Endothelial cell of umbilical vein (primary cell): ENCODE measurements around the gene SZT2. TPM values are rescaled to one million over a fixed set of nuclear protein-coding genes. Genes with fewer than 3 reads are reported as not detected.

ENCODE experiments used
- BruUV-seq: library from RNA; stranded (reverse); fragments of 400-500 nt; replicated peaks from 2 replicates; lab custom pipeline; 2021; lab: Mats Ljungman, UMichigan
- CTCF ChIA-PET: fragments of 300-600, 350-600 bp; sonication (Branson Sonifier 250); formaldehyde crosslinking; loops from one replicate; lab custom pipeline; 2021; ENCODE audit warnings: antibody characterized with exemption, inconsistent platforms; lab: Charles Lee
- POLR2A ChIA-PET: fragments of 300-600, 350-600 bp; sonication (Branson Sonifier 250); formaldehyde crosslinking; loops from one replicate; lab custom pipeline; 2021; ENCODE audit warnings: antibody characterized with exemption, inconsistent platforms; lab: Charles Lee
- DNase-seq: peaks from one replicate; pipeline ENCODE4 v3.0.0-alpha.2; 2011; ENCODE audit warnings: low read depth, low spot score
- FAIRE-seq: peaks from 2 replicates; lab custom pipeline; 2011; peaks lifted over from hg19 to GRCh38; lab: Jason Lieb, UNC
- H2AFZ ChIP-seq: 2 replicates; pipeline ENCODE4 v1.6.0; 2012; ENCODE audit warnings: low read depth, low read length, control low read depth, inconsistent platforms
- H3K27ac ChIP-seq: 2 replicates; pipeline ENCODE4 v1.5.1; 2011; ENCODE audit warnings: low read depth, mild to moderate bottlenecking, control low read depth, low read length, moderate library complexity; ENCODE audit not compliant: insufficient read depth
- H3K27me3 ChIP-seq, 2 experiments: 2 replicates each; pipeline versions ENCODE4 v1.6.0 to v1.6.1; 2011; ENCODE audit warnings: low read length in 2 of 2, mixed read lengths in 1 of 2; ENCODE audit not compliant: control insufficient read depth in 2 of 2, insufficient read depth in 2 of 2
- H3K36me3 ChIP-seq, 2 experiments: 2 replicates in 1 of 2; 3 replicates in 1 of 2; pipeline ENCODE4 v1.5.1; 2011; ENCODE audit warnings: low read length in 2 of 2, mild to moderate bottlenecking in 1 of 2, moderate library complexity in 1 of 2; ENCODE audit not compliant: control insufficient read depth in 2 of 2, insufficient read depth in 2 of 2; ENCODE audit errors: extremely low read depth in 1 of 2
- H3K4me1 ChIP-seq: 3 replicates; pipeline ENCODE4 v1.5.1; 2011; ENCODE audit warnings: mild to moderate bottlenecking, low read length; ENCODE audit not compliant: control insufficient read depth, insufficient read depth; ENCODE audit errors: extremely low read depth
- H3K4me2 ChIP-seq: 2 replicates; pipeline ENCODE4 v1.6.1; 2011; ENCODE audit warnings: low read length, control low read depth, mixed read lengths; ENCODE audit not compliant: insufficient read depth
- H3K4me3 ChIP-seq, 3 experiments: fragments of 200-600 bp in 1 of 3; sonication (generic), shearing (Covaris generic) in 1 of 3; replicated peaks in 1 of 3; 2 replicates each; pipeline ENCODE4 v1.5.1; 2011 to 2016; ENCODE audit warnings: control low read depth in 3 of 3, low read length in 3 of 3, mild to moderate bottlenecking in 2 of 3, inconsistent platforms in 1 of 3, low read depth in 1 of 3, moderate library complexity in 1 of 3; ENCODE audit not compliant: insufficient read depth in 1 of 3
- H3K79me2 ChIP-seq: 2 replicates; pipeline ENCODE4 v1.6.0; 2012; ENCODE audit warnings: low read length, inconsistent platforms; ENCODE audit not compliant: control insufficient read depth, insufficient read depth
- H3K9ac ChIP-seq: replicated peaks from 2 replicates; pipeline ENCODE3; 2011; ENCODE audit warnings: low read length, control low read depth; ENCODE audit not compliant: insufficient read depth; ENCODE audit errors: extremely low read depth
- H3K9me1 ChIP-seq: replicated peaks from 3 replicates; pipeline ENCODE4 v1.6.0; 2011; ENCODE audit warnings: mild to moderate bottlenecking, low read length; ENCODE audit not compliant: control insufficient read depth, insufficient read depth; ENCODE audit errors: extremely low read depth
- H3K9me3 ChIP-seq: replicated peaks from 2 replicates; pipeline ENCODE4 v1.5.1; 2012; ENCODE audit warnings: low read length, inconsistent platforms; ENCODE audit not compliant: control insufficient read depth, insufficient read depth
- H4K20me1 ChIP-seq: replicated peaks from 2 replicates; pipeline ENCODE3; 2011; ENCODE audit warnings: mild to moderate bottlenecking, low read length; ENCODE audit not compliant: control insufficient read depth, insufficient read depth; ENCODE audit errors: extremely low read depth
- EZH2 ChIP-seq: IDR thresholded peaks from 2 replicates; pipeline ENCODE4 v1.6.1; 2012; ENCODE audit warnings: borderline replicate concordance, low read depth, mild to moderate bottlenecking, moderate library complexity, low read length, inconsistent platforms; ENCODE audit not compliant: severe bottlenecking
- FOS ChIP-seq: IDR thresholded peaks from 2 replicates; pipeline ENCODE4 v1.6.1; 2011; ENCODE audit warnings: mild to moderate bottlenecking, low read length, moderate library complexity, borderline replicate concordance; ENCODE audit not compliant: insufficient read depth
- GATA2 ChIP-seq: IDR thresholded peaks from 2 replicates; pipeline ENCODE4 v1.7.0; 2011; ENCODE audit warnings: low read depth, mild to moderate bottlenecking, moderate library complexity, mixed read lengths, low read length; ENCODE audit not compliant: insufficient read length, insufficient read depth
- JUN ChIP-seq: IDR thresholded peaks from 2 replicates; pipeline ENCODE4 v1.6.1; 2011; ENCODE audit warnings: borderline replicate concordance, low read depth; ENCODE audit not compliant: insufficient read length, insufficient read depth
- MYC ChIP-seq: IDR thresholded peaks from one replicate; pipeline ENCODE4 v1.6.1; 2011; ENCODE audit warnings: mild to moderate bottlenecking, low read depth, low read length
- POLR2A ChIP-seq: IDR thresholded peaks from 2 replicates; pipeline ENCODE4 v1.6.1; 2012; ENCODE audit warnings: low read depth, mild to moderate bottlenecking, control low read depth, low read length
- POLR2AphosphoS5 ChIP-seq: IDR thresholded peaks from 2 replicates; pipeline ENCODE4 v1.6.1; 2012; ENCODE audit warnings: low read depth, mild to moderate bottlenecking, control low read depth, low read length, moderate library complexity; ENCODE audit not compliant: insufficient read depth
- dilution Hi-C: fragments of 300-500 bp; cut with MboI; formaldehyde crosslinking; loops from one replicate; pipeline ENCODE4 v1.15.0; 2019; ENCODE audit warnings: low sequenced_read_pairs; ENCODE audit not compliant: extremely low pct_ligation_motif_present
- intact Hi-C: fragments of 100-400 bp; cut with micrococcal nuclease; formaldehyde crosslinking; loops from one replicate; pipeline ENCODE4 v1.10.0; 2022
- polyA plus RNA-seq, 4 experiments: library from polyadenylated mRNA; depleted of rRNA in 3 of 4; stranded (reverse) in 3 of 4; unstranded in 1 of 4; fragments of >200 nt; gene quantifications; 2 replicates each; pipeline versions ENCODE4 v1.2.1 to v1.2.3, GENCODE V29; 2011 to 2012; ENCODE audit warnings: missing spikeins in 1 of 4
- total RNA-seq: library from RNA; stranded (reverse); gene quantifications from 2 replicates; pipeline ENCODE4 v1.2.3, GENCODE V29; 2021
- TF ChIP-seq, protein P1 (sequence below): IDR thresholded peaks from 2 replicates; pipeline ENCODE4 v1.6.1; 2011; ENCODE audit not compliant: insufficient read depth, insufficient read length
- TF ChIP-seq, protein P2 (sequence below), 2 donors: IDR thresholded peaks; 1 replicate in 1 of 2; 2 replicates in 1 of 2; pipeline ENCODE4 v1.5.1; 2011; ENCODE audit warnings: low read length in 2 of 2, mild to moderate bottlenecking in 2 of 2, moderate library complexity in 2 of 2, control low read depth in 1 of 2, inconsistent platforms in 1 of 2, low read depth in 1 of 2; ENCODE audit not compliant: insufficient read depth in 1 of 2; ENCODE audit errors: extremely low read depth in 1 of 2

Gene SZT2
- total and polyA plus RNA-seq, 2 donors (not counting 3 experiments of a cell fraction or from before 2014, with no cell fraction given), result 11.4 to 49.9 TPM

DNA sequence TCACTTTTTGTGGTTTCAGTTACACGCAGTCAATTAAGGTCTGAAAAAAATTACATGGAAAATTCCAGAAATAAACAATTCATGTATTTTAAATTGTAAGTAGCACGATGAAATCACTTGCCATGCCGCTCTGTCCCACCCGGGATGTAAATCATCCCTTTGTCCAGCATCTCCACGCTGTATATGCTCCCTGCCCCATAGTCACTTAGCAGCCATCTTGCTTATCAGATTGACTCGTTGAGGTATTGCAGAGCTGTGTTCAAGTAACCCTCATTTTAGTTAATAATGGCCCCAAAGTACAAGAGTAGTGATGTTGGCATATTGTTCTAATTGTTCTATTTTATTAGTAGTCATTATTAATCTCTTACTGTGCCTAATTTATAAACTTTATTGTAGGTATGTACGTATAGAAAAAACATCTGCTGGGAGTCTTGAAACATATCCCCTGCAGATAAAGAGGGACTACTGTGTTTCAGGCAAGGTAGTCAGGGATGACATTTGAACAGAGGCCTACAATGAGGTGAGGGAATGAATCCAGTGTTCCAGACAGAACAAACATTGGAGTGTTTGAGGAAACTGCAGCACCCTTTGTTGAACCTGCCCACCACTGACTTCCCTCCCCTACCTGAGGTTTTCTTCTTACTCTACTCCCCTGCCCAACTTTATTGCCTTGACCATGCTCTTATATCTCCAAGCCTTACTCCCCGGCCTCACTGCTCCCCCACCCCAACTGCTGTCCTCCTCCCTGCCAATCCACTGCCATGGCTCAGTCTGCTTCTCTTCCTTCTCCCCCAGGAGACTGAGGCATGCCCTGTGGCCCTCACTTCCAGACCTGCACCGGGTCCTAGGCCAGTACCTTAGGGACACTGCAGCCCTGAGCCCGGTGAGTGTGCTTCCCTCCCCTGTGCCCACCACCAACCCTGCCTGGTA lies 38.0 kb upstream of the SZT2 start:
- Histone ChIP-seq H3K9ac (no peak overlapping the region), H3K36me3 (no peaks in the 10 kb centered on the region), H3K27me3 (no peaks in the 10 kb centered on the region), H3K4me2 (no peak overlapping the region), H4K20me1 (no peaks in the 10 kb centered on the region), H3K9me1 (no peaks in the 10 kb centered on the region), H3K4me3 (no peak overlapping the region), H3K9me3 (no peaks in the 10 kb centered on the region), H3K27ac (no peak overlapping the region), H3K79me2 (no peaks in the 10 kb centered on the region), H3K4me1 (peaks cover 3% of the 10 kb centered on the region), H2AFZ (no peak overlapping the region)
- ChIA-PET POLR2A (no interaction called here), CTCF (no interaction called here)
- DNase-seq (no peak), FAIRE-seq (no peak)
- dilution Hi-C loops, result no loop called here
- BruUV-seq, result no TSS peak
- intact Hi-C loops, result no loop called here
- TF ChIP-seq FOS (no peak), POLR2A (no peak), MYC (no peak), POLR2AphosphoS5 (no peak), JUN (no peak), GATA2 (no peak), EZH2 (no peak)
- TF ChIP-seq, protein P1, sequence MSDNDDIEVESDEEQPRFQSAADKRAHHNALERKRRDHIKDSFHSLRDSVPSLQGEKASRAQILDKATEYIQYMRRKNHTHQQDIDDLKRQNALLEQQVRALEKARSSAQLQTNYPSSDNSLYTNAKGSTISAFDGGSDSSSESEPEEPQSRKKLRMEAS, result no peak
- TF ChIP-seq, protein P2, sequence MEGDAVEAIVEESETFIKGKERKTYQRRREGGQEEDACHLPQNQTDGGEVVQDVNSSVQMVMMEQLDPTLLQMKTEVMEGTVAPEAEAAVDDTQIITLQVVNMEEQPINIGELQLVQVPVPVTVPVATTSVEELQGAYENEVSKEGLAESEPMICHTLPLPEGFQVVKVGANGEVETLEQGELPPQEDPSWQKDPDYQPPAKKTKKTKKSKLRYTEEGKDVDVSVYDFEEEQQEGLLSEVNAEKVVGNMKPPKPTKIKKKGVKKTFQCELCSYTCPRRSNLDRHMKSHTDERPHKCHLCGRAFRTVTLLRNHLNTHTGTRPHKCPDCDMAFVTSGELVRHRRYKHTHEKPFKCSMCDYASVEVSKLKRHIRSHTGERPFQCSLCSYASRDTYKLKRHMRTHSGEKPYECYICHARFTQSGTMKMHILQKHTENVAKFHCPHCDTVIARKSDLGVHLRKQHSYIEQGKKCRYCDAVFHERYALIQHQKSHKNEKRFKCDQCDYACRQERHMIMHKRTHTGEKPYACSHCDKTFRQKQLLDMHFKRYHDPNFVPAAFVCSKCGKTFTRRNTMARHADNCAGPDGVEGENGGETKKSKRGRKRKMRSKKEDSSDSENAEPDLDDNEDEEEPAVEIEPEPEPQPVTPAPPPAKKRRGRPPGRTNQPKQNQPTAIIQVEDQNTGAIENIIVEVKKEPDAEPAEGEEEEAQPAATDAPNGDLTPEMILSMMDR (IDR thresholded peaks at IDR 0.05; ENCODE audit: extremely low read depth in 1 of 2, insufficient read depth in 1 of 2, low read depth in 1 of 2, low read length in 2 of 2), result no peak
